HuH-7.5 (cell line): ENCODE measurements around the gene MBD2.

ENCODE experiments used
- DNase-seq: peaks from one replicate; pipeline ENCODE4 v3.0.0; 2011; ENCODE audit warnings: low spot score

Gene MBD2

DNA sequence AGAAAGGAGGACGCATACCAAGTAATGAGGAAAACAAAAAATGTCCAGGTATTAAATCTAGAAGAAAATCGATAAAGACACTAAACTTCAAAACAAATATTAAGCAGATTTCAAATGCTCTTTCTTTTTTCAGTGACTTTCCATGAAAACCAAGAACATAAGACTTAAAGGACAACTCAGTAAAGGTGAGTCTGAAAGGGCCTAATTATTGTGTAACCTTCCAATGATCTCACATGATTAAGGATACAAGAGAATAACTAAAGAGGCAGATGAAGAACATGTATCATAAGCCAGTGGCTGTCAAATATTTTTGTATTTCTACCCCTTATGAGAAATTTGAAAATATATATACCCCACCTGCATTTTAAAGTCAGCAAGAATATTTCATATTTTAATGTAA is 30.7 kb downstream of the MBD2 start:
- DNase-seq, result no peak

DNA sequence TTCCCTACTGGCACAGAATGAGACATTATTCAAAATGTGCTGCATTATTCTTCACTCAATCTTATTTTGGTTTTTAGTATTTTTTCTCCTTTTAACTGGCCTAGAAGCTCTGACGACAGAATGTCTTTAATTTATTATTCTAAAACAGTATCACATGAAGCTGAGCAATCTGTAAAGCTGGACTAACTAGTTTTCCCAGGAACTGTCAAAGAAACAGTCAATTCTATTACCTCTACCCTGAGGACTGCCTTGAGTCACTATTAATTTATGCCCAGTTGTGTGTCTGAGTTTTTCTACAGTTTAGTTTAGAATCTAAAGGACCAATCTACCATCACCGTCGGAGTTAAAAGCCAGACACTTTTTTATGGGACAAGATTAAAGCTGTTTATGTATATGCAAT is 31.6 kb downstream of the MBD2 start:
- no peak for DNase-seq

DNA sequence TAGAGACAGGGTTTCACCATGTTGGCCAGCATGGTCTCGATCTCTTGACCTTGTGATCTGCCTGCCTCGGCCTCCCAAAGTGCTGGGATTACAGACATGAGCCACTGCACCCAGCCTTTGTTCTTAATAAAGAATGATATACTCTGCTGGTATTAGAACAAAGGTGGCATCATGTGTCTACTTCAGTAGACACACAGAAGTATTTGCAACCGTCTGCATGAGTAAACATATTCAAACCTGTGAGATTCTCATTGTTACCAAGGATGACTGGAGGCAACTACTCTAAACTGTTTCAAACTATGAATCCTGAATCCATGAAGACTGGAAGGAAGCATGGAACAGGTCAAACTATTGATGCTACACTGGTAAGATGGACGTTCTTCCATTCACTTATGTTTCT is 32.1 kb downstream of the MBD2 start:
- no peak for DNase-seq

DNA sequence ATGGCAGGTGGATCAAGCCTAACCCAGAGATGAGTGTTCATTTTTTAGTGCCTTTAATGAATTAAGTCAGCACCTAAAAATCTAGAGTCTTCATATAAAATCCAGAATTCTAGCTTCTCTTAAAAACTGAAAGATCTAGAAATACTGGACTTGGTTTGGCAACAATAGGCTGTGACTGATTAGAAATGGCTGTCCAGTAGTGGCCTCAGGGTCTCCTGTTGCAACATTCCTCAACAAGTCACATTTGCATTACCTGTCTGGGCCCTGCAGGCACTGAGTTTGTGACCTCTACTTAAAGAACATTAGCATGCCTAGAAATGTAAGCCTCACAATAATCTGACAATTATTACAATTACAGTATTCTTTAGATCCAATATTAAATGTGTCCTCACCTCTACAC is 33.1 kb downstream of the MBD2 start:
- DNase-seq, result peak; percentile 32

DNA sequence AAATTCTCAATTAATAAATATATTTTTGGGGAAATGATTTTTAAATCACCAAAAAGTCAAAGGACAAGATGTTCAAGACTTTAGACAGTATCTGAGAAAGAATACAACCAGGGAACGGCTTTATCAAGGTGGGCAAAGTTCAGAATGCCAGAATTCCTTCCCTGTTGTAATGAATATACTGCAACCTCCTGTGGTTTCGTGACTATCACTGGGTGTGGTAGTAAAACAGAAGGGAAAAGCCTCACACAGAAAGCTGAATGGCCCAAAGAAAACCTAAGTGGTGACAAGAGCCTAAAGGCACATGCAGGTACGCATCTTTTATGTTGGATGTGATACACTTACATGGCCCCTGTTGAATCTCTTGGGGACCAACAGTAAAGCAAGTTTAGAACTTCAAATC is 37.1 kb downstream of the MBD2 start:
- DNase-seq, result no peak

DNA sequence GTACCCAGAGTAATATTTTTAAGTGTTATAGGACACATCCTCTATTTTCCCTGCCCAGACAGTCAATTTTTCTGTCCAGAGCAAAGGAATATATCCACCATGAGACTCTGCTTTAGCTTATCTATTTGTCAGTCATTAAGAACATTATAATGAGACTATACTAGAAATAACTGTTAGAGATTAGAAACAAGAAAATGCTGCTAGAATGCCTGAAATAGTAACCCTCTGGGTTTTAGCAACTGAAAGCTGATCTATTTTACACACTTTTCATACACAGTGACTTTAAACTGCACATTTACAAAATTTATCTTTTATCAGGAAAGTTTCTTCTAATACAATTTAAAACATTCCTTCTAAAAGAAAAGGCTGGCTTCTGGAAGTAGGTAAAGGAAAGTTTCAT is 39.6 kb downstream of the MBD2 start:
- DNase-seq, result no peak

DNA sequence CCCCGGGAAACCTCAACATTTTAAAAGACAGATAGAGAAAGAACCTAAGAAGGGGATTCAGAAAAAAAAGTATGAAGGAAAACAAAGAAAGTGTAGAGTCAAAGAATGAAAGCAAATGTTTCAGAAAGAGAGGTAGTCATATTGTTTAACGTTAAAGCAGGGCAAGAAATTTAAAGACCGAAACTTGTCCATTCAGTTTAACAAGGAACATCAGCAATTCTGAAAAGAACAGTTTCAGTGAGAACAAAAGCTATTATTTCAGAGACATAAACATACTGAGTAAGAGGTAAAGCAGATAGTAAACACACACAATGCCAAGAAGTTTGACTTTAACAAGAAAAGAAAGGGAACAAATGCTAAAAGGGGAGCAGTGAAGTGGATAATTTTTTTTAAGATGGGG is 41.1 kb downstream of the MBD2 start:
- no peak for DNase-seq

DNA sequence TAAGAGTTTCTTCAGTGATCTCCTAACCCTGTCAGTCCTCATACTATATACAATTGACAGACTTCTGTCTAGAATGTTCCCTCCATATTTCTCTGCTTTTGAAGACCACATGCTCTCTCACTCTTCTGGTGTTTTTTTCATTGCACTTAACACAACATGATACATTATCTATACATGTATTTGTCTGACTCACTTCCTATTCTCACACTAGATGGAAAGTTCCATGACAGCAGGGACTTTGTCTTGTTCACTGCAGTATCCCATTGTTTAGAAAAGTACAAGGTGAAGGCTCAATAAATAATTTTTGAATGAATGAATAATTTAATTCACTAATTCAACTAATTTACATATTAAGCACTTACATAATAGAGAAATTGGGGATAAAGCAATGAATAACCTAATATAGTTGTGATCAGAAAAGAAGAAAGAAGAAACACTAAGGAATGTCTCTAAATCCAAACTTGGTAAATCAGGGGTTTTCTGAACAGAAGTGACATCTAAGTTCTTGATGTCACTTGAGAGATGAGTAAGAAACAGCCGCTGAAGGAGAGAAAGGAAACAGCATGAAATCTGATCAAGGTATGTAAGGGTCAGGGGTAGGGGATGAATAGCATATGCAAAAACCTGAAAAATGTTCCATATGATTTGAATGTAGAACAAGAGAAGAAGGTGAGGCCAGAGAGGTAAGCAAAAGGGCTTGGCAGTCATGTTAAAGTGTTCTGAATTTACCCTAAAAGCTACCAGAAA is 42.4 kb downstream of the MBD2 start:
- DNase-seq, result no peak

DNA sequence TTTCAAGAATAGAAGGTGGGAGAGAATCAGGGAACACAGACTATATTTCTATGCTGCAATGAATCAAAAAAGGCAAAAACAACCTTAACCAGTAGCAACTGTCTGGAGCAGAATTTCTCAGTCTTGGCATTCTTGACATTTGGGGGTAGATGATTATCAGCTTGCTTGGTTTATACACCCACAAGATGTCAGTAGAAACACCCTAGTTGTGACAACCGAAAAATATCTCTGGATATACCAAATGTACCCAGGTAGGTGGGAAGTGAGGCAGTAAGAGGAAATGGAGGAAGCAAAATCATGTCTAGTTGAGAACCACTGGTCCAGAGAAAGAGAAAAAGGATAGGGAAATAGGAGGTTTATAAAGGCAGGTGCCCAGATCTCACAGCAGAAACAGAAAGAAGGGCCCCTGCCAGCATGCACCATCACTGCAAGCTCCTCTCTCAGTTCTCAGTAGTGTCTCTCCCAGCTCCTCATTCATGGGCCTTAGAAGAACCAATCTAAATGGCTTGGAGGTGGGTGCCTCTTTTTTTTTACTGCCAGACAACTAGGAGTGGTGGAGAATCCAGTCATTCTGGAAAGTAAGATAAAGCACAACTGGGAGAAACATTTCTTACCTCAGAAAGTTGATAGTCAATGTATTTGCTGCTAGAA is 50.4 kb downstream of the MBD2 start:
- no peak for DNase-seq

DNA sequence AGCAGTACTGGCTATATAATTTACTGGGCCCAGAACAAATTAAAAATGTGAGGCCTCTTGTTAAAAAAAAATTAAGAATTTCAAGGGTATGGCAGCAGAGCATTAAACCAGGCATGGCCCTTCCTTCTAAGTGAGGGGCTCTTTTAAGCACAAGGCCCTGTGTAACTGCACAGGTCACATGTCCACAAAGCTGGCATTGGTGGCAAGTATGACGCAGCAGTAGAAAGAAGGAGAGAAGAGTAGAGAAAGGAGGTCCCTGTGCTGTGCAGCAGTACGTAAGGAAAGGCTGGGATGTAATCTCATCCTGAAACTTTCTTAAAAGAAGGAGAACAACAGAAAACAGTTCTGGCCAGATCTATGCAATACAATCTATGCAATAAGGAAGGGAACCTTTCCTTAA is 51.2 kb downstream of the MBD2 start:
- DNase-seq, result no peak

DNA sequence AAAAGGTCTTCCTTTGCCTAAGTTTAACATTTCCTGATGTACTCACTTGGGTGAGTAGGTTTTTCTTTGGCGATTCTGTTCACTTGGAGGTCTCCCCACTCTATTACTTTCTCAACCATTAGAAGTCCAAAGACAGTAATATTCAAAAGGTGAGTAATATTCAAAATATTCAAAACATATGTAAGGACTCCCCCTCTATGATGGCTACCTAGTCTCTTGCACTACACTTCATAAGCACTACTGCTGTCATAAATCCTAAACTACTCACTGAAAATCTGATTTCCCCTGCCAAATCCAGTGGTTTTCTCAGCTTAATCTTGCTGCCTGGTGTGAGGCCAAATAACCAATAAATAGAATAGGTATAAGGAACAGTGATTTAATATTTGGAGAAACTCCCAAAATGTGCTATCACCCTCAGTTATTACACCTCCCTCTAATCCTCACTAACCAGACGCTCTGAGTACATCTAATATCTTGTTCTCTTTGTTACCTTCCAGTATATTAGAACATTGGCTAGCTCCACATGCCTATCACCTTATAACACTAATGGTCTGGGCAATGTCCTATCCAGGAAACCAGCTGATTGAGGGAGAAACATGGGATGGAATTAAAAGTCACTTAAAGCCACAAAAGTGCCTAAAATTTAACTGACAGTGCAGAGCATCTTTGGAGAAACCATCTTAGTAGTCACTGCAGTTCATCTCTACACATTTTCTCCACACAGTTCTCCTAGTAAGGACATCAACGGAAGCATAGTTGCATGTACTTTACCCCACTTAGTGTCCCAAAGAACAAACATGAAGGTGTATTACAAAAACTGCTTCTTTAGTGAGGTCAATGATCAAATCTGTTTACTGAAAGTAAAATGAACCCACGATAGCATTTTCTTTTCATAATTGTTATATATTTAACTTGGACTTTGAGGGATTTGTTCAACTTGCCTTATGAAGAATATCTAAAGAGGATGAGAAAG is 54.8 kb downstream of the MBD2 start:
- no peak for DNase-seq

DNA sequence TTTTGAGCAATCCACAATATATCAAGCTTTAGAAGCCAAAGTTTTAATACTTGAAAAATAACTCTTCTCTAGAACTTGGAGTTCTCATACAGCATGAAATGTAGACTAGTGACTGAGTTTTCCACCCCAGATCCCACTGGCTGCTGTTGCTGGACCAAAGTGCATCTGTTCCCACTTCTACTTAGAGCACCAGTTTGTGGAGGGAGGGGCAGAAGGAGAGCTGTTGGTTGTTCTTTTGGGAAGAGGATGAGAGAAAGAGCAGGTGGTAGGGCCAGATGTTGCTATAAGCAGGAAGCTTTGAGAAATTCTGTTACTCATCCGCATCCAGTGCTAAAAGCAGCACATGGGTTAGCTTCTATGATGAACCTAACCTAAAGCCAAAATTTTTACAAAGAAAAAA is 59.0 kb downstream of the MBD2 start:
- no peak for DNase-seq

DNA sequence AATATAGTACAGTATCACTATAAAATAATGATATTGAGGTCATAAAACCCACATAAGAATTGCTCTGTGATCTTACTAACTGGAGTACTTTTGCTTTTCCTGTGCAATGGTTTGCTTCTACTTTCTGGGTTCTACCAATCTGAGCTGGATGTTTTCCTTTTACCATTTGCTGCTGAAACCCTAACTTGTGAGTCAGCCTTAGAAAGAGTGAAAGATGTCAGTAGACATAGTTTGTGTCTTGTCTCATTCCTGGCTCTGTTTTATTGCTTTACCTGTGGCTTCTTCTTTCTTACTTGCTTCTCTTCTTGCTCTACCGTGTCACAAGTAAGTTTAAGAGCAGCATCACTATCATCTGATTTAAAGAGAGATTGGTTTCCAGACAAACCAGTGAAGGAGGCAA is 61.0 kb downstream of the MBD2 start:
- DNase-seq, result no peak

DNA sequence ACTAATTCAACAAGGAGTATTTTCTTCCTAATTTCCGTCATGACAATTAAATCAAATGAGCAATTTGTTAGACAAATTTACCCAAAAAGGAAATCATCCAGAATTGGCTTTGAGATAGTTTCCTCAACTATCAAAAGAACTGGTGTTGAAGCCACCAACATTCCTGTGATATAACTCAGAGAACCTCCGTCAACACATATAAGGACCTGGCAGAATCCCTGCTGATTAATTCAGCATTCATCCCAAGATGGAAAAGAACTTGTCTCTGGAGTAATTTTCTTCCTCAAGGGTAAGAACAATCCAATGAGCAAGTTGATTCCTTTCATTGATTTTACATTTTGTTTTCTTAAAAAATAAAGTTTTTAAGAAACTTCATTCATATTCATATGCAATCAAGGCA is 62.0 kb downstream of the MBD2 start:
- DNase-seq, result no peak

DNA sequence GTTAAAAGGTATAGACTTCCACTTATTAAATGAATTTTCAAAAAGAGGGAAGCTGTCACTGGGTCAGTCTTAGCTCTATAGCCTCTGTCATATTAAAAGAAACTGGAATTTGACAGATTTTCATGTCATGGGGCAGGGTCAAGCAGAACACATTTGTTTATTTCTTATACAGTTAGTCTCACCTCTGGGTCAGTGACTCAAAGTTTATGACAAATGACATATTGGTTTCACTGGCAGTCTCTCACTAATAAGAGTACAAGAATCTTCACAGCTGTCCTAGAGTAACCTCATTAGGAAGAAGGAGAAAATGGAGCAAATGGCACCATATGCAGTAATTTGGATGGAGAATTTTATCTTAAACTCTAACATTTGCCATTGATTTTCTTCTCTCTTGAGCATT is 63.2 kb downstream of the MBD2 start:
- no peak for DNase-seq

DNA sequence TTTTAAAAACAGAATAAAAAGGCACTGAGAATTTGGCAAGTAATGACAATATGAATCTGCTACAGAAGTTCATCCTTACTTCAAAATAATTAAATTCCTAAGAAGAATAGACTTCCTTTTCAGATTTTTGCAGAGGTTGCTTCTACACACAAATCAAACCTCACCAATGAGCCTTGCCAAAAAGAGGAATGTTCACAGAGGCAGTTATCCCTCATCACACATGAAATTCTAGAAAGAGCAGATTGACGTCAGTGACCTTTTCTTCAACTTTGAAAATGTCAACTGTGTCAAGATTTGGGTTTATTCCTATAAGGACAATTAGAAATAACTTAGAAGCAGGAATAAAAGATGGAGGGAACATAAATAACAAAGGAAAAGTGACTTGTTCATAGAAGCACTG is 64.6 kb downstream of the MBD2 start:
- no peak for DNase-seq

DNA sequence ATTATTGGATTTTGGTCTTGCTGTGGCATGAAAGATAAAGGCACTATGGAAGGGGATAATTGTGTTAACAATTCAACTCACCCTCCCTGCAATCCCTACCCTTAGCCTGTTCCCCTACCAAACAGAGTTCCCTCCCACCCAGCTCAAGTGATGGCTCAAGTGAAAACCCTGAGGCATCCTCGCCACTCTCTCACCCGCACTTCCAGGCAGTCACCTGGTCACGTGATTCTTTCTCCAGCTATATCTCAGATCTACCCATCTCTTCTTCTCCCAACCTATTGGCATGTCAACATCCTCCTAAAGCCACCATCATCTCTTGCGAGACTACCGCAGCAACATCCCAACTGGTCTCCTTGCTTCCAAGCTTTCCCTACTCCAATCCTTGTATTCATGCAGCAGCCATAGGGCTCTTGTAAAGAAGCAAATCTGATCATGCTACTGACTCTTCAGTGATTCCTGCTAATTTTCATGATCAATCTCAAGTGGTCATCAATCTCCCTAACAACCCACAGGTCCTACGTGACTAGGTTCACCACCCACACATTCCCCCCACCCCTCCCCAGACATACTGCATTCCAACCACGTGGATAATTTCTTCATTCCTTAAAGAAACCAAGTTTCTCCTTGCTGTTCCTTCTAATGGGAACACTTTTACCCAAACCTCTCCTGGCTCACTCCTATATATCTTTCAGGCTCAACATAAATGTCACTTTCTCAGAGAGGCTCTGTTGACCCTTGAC is 66.7 kb downstream of the MBD2 start:
- no peak for DNase-seq

DNA sequence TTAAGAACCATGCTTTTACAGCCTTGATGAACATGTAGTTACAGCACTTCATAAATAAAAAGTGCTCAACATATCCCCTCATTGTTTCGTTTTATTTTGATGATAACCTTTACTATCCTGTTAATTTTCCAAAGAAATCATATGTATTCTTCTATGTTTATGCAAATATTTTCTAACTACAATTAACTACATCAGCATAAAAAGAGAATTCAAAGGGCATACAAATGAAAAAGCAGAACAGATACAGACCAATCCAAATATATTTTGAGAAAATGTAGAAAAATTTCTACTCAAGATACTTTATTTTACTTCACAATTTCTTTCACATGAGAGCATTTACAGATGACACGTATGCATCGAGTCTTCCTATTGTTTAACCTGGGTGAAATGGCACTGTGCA is 69.1 kb downstream of the MBD2 start:
- no peak for DNase-seq

DNA sequence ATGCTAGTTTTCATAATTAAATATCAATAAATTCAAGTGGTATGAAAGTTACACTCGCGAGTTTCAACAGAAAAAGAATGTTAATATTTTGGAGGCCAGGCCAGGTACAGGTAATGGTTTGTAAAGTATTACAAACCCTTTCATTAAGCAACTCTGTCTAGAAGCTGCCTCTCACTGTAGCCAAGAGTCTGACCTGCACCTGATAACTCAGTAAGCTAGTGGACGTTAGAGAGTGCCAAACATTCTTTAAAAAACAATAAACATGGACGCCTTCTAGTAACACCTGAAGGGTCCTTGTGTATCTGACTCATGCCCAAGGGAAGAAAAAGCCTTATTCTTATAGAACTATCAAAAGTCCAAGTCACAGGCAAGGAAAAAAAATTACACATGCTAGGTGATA is 70.2 kb downstream of the MBD2 start:
- DNase-seq, result no peak

DNA sequence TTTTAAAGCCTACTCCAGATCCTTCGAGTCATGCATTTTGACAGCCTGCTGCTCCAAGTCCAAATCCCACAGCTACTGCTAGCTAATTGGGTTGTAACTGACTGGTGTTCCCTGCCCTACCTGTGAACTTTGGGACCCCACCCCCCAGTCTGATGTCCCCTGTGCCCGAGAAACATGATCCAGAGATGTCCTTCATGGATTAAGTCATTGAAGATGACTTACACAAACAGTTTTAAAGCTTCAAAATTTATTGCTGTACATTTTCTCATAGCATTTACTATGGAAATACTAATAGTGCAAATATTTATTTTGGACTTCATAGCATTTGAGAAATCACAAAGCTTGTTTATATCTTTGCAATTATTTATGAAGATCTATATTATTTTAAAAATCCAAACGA is 73.1 kb downstream of the MBD2 start:
- DNase-seq, result no peak

DNA sequence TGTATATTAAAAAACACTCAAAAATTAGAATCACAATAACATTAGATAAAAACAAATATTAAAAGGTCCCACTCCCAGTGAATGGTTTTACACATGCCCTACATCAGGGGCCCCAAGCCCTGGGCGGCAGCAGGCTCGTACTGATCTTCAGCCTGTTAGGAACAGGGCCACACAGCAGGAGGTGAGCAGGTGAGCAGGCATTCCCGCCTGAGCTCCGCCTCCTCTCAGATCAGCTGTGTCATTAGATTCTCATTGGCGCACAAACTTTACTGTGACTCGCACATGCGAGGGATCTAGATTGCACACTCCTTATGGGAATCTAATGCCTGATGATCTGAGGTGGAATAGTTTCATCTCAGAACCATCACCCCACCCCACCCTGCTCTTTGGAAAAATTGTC is 74.2 kb downstream of the MBD2 start:
- DNase-seq, result no peak

DNA sequence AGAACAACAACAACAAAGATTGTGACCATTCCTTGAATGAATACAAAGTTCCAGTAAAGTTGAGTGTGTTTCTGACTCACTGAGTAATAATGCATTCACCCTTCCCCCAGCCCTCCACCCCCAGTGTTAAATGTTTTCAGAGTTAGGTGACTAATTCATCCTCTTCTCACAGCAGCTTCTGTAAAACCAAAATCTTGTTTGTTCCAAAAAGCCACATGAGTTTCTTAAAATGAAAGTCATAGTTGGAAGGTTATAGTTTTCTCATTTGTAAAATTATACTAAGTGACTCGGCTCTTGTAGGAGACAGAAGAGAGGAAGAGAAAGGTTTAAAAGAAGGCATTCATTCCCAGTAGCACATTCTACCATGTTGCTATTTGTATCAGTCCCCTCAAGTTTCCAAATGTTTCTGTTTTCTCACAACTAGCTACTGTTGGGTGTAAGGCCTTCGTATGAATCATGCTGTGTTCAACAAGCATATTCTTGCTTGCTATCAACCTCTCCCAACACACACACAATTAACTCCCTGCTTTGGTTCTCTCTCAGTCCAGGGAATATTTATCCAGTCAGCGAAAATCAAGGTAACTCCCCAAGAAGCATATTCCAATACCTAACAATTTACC is 75.3 kb downstream of the MBD2 start:
- DNase-seq, result no peak
